Pulmonary artery endothelial cell (primary cell): ENCODE measurements around the gene HIVEP2. TPM values are rescaled to one million over a fixed set of nuclear protein-coding genes. Genes with fewer than 3 reads are reported as not detected.

Source experiments
- DNase-seq: peaks from one replicate; pipeline ENCODE4 v3.0.0-alpha.2; 2011; ENCODE audit warnings: low read depth, low spot score
- total RNA-seq: library from RNA; depleted of rRNA; stranded (reverse); fragments of >200 nt; gene quantifications from 2 replicates; pipeline ENCODE4 v1.2.3, GENCODE V29; 2014

Gene HIVEP2
- total RNA-seq, 1 donor from 2014 or later, result 3.6 TPM

DNA sequence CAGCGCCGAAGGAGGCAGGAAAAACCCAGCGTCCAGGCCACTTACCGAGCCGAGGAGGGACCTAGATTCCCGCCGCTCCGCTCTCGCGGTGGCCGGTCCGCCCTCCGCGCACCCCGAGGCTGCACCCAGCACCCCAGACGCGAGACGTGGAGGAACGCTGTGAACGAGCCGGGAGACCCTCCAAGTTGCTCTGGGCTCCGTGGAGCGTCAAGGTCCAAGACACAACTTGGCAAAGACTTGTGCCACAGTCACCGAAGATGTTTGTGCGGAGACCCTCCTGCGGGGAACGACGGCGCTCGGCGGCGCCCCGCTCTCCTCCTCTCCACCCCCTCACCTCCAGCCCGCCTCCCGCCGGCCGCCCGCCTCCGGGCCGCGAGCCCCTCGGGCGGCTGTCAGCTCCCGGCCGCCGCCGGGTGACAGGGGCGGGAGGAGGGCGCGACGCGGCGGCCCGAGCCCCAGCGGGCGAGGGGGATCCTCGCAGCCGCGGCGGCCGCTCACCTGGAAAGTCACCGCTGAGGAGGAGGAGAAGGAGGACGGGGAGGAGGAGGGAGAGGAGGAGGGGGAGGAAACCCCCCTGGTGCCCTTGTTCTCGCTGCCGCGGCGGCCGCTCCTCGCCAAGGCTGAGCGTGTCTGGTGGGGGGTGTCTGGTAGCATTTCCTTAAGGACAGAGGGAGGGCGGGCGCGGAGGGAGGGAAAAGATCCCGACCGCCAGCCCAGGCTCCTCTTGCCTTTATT is 637 bp upstream of the HIVEP2 start:
- no peak for DNase-seq

DNA sequence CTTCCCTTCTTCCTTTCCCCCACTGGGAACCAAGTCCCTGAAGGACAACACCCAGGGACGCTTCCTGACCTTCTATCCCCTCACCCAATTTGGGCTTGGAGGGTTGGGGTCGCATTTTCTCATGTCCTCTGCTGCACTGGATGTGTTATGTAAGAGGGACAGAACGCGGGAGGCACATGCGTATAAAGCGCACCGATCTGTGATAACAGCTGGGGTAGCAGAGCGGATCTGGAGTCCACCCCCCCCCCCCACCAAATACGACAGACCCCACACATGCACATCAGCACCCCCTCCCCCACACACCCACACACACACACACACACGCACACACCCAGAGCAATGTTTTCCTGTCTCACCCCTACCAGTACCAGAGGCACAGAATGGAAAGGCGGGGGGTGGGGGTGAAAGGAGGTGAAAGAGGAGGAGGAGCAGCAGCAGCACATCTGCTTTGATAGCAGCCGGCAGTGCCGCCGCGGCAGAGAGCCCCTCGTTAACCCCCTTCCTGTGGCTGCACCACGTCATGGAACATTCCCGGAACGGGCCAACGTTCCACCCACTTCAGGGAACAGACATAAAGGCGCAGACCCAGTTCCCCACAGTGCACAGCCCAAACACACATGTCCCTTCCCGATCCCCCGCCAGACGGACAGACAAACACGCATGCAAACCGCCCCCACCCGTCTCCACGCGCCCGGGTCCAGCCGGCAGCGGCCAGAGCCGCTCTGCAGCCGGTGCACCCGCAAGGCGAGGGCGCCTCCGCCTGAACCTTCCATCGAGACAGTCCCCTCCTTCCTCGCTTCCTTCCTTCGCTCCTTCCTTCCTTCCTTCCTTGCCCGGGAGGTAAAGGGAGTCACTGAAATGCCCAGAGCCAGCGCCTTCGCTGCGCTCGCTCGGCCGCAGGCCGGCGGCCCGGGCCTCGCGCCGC is 590 bp downstream of the HIVEP2 start:
- no peak for DNase-seq

DNA sequence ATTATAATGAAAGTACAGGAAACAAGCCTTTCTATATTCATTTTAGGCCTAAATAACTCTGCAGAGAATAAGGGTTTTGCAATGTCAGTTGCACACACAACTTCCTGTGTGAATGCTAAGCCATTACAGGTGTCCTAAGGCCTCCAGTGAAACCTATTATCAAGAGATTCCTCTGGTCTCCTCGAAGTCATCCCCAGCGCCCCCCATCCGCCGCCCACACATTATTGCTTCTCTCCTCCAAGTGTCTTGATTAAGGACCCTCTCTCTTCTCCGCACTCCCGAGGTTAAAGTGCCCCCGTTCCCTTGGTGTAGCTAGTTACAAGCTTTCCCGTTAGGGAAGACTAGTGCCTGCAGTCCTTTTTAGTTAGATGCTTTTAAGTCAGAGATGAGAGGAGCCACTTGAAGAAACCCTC is 1.3 kb downstream of the HIVEP2 start:
- DNase-seq, result no peak

DNA sequence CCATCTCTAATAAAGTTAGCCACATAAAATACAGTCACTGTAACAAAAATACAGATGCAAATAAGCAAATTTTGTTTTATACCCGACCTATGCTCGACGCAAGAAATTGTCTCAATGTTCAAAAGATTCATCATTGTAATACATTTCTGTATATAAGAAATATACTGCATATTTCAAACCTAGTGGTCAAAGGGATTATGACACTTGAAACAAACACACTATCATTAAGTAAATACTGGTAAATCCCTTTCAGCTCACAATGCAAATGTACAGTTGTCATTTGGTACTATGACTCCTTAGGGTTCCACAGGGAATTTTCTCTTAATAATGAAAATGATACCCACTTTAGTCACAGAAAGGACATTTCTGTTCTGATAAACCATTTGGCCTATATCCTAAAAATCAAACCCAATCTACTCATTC is 2.2 kb downstream of the HIVEP2 start:
- no peak for DNase-seq

DNA sequence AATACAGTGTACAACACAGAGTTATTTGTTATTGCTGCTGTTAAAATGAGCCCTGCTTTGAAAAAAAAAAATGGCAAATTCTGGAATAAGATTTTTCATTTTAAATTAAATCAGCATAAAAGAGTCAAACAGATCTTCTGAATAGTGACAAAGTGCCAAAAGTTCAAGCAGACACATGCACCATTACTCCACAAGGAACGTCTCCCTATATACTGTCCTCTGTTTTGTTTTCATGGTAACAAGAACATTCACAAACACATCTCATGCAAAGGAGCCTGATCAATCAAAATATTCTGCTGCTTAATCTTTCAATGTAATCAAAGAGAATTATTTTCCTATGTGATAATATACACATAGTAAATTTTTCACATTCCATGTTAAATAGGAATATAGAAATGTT is 2.7 kb downstream of the HIVEP2 start:
- DNase-seq, result no peak

DNA sequence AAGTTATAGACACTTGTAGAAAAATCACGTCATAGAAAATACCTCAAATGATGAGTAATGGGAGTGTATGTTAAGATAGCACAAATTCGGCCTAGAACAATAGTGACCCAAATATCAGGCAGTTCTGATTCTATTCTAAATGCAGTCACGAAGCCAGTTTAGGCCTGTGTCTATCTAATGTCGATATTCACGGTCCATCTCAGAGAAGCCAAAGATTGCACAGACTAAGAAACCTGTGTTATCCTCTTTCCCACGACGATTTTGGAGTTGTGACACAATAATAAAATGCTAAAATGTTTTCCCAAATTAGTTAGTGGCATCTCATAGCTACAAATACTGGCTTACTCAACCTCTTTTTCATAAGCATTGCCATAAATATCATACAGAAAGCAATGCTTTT is 4.0 kb downstream of the HIVEP2 start:
- no peak for DNase-seq

DNA sequence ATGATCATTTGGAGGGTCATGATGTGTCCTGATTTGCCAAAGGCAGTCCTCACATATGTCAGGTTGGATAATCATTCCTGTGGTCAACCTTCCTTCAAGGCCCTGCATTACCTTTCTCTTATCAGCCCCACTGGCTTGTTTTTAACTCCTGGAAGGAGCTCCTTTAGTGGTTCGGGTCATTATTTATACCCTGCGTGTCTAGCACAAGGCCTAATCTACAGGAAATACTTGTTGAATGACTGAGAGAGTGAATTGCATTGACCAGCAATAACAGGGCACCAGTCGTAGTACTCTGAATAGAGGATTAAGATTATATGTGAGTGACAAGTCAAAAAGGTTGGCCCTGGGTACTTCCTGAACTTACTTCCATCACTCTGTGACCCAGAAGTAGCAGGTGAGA is 4.5 kb downstream of the HIVEP2 start:
- no peak for DNase-seq

DNA sequence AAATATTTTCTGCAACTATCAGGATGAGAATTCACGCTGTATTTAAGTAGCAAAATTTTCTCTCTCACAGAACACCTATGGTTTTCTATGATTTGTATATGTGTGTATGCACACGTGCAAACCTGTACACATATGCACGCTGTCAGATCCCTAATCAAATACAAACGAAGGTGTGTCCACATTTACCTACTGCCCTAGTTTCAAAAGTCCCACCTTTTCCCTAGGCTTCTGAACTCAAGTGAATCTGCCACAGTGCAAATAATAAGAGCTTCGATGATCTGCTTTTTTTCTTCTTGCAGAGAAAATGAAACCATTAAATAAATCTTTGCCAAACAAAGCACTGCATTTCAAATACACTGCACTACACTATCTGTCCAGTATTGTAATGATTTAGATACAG is 6.5 kb downstream of the HIVEP2 start:
- DNase-seq, result no peak

DNA sequence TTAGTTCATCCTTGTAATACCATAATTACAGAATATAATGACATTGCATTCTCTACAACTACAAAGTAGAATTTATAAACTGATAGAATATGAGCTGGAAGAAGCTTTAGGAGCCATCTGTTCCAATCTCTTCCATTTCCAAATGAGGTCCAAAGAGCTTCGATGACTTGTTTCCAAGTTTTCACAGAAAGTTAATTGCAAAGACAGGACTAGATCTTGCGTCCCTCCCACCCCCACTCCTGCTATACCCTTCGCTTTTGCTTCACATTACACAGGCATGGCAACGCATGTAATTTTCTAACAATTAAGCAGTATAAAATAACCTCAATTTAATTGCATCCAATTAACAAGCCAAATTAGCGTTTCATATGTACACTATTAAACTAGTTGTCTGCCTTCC is 7.0 kb downstream of the HIVEP2 start:
- DNase-seq, result no peak

DNA sequence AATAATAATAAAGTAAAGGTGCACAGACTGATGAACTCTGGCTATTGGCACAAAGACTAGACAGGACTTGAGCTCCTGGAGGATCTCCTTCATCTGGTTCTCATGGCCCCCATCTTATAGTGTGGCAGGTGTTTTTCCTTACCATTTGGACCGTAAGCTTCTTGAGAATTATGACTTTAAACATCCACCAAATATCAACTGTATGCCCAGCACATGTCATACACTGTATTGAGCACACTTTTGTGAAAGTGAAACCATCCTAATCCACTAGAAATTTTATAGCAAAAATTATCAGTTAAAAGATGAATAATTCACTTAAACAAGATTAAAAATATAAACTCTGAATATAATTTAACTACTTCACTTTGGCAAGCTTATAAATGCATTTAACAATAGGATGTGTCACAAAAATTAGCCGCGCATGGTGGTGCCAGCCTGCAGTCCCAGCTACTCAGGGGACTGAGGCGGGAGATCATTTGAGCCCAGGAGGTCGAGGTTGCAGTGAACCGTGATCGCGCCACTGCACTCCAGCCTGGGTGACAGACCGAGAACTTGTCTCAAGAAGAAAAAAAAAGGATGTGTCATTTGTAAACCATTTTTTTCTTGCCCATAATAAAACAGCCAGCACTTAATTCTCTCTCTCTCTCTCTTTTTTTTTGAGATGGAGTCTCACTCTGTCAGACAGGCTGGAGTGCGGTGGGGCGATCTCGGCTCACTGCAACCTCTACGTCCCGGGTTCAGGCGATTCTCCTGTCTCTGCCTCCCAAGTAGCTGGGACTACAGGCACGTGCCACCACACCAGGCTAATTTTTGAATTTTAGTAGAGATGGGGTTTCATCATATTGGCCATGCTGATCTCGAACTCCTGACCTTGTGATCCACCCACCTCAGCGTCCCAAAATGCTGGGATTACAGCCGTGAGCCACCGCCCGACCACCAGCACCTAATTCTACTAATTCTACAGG is 9.1 kb downstream of the HIVEP2 start:
- no peak for DNase-seq

DNA sequence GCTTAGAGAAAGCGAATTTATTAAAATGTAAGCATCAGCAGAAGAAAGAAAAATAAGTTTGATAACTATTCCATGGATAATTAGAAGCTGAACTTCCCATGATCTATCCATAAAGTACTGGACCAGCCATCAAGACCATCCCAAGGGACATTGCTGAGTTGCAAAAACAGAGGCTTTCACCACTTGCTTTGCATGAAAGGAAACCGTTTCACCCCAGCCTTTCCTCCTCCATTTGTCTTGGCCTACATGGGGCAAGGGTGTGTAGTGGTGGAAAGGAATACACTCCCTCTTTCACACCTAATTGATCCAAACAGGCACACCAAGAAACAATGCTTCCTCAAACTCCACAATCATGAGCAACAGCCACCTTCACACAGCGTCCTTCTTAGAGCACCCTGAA is 10.4 kb downstream of the HIVEP2 start:
- DNase-seq, result no peak

DNA sequence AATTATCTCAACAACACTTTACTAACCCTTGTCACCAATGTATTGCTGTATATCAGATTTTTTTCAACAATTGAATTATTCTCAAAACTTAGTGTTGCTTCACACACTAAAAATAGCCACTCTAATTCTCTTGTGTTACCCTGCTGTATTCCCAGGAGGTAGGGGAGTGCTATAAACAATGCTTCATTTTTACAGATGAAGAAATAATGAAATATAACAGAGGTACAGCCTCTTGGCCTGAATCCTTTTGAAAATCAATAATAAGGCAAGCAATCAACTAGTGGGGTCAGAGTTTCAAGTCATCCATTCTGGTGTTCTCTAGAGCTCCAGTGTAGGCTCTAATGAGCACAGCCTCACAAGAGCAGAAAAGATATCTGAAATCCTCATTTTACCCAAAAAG is 10.9 kb downstream of the HIVEP2 start:
- no peak for DNase-seq

DNA sequence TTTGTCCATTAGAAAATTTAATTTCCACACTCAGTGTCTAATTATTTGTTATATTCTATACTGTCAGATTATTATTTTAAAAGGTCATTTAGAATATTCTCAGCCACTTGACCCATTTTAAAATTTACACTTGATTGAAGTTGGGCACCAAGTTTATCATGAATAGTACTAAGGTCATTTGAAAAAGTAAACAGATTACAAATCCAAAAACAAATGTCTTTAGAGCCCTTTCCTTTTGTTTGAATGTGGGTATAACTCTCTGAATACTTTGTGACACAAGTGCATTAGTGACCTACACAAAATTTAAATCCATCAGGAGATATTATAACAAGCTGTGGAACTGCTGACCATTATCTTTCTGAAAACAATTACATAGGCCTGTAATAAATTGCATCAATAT is 11.3 kb downstream of the HIVEP2 start:
- no peak for DNase-seq

DNA sequence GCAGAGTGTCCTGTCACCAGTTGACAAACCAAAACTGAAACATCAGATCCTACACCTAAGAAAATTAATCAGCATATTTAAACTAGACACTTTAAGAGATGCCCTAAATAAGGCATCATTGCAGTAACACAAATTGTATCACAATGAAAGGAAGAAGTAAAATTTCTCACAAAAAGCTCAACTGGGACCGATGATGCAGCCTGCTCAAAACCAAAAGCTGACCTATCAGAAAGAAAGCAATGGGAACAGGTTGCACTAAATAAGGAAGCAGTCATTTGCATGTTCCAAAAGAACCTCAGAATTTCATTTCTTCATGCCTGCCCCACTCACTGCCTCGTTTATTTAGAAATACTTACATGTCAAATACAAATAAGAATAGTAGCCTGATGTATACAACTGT is 12.1 kb downstream of the HIVEP2 start:
- no peak for DNase-seq

DNA sequence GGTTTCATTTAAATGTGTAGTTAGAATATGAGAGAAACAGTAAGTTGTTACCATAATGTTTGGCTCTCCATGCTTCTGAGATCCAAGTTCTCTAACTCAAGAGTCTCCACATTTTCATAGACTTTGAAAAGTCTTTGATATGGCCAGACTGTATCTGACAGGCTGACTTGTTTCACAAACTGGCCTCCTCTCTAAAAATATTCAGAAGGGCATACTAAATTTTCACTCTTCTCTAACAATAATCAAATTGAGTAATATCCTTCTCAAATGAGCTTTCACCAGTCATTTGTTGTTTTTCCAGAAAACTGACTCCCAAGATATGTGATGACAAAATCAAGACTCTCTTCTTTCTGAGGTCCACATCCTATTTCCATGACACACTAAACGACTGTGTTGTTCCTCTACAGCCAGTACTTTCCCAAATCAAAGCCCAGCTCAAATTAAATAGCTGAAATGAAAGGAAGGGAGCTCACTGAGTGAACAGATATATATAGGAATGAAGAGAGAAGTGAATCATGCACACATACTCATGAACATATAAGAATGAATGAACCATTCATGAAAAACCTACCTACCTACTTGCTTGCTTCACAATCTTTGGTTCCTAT is 15.1 kb downstream of the HIVEP2 start:
- DNase-seq, result no peak

DNA sequence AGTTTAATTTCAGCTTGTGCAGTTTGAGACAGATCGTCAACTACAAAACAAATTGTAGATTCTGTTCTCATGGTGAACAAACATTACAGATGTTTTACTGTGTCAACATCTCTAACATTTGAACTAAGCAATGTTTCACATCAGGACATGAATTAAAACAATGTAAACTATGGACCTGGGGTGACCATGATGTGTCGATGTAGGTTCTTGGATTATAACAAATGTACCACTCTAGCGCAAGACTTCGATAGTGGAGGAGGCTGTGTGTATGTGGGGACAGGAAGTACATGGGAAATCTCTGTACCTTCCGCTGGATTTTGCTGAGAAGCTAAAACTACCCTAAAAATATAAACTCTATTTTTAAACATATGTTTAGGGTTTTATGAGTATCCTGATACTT is 17.1 kb downstream of the HIVEP2 start:
- DNase-seq, result no peak

DNA sequence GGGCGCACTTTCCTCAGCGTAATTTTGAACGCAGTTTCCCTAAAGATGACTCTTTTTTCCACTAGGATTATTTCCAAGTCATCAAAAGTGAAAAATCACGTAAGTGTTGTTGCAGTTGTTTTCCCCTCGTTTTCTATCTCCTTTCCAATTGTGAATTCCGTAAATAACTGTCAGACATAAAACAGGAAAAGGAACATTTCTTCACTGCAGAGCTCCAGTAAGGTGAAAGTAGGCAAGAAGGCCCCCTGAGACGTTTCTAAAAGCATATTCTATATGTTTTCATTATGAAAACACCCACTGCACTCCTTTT is 17.8 kb downstream of the HIVEP2 start:
- DNase-seq, result no peak

DNA sequence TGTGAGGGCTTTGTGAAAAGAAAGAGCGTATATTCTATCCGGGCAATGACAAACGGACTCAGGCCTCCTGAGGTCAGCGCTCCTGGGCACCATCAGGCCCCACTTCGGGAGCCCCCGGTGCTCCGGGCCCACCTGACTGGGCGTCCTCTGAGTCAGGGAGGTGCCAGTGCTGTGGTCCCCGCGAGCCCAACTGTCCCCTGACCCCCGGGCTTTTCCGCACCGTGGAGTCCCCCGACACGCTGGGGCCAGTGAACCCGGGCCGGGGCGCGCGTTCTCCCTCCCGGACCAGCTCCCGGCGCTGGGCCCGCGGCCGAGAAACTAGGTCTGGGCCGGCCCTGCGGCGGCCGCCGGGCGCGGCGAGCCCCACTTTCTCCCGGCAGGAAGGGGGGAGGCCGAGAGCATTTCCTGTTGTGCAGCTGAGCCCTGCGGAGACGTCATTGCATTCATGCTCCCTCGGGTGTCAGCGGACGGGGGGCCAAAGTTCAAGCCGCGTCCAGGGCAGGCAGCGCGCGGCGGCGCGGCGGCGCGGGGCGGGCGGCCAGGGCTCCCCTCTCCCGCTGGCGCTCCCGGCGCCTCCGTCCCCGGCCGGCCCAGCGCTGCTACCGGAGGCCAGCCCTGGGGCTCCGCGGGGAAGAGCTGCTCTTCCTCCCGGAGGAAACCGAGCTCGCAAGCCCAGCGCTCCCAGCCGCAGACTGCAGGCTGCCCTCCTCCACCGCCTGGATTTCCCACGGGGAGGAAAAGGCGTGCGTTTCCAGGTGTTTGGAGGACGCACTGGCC is 18.3 kb downstream of the HIVEP2 start:
- DNase-seq, result peak; percentile 71

DNA sequence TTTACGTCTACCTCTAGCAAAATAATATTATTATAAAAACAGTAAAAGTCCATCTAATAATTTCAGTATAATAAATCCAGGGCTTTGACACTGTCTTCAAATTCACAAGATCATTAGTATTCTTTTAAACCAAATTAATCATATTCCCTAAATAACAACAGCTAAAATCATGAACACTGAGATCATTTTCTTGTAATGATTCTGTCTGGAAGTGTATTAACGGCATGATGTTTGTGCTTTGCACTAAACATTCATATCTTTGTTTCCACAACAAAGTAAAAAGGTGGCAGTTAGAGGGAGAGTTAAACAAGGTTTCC is 18.8 kb downstream of the HIVEP2 start:
- no peak for DNase-seq

DNA sequence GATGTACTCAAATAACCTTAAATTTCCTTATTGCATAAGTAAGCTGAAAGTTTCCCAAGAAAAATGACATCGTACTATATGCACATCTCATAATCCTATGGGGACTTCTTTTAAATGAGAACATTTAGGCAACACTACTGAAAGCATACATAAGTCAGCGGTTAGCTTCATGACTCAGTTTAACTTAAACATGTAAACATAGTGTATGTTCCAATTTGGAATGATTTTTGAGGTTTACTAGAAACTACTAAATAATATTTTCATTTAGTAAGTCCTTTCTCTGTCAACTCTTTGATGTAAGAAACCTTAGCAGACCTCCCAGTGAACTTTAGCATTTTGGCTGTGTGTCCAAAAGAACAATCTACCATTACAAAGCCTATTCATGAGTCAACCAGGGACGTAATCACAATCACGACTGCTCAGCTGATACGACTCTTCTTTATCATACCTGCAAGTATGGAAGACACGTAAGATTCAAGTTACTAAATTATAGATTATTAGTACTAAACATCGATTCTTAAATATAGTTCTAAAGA is 19.3 kb downstream of the HIVEP2 start:
- DNase-seq, result no peak
